Cardiac fibroblast (primary cell): ENCODE measurements around the gene SAMD14.

ENCODE experiments used
- DNase-seq, 2 donors: peaks; one replicate each; pipeline versions ENCODE4 v3.0.0 to v3.0.0-alpha.2; 2010; ENCODE audit warnings: low read depth in 2 of 2
- H3K4me3 ChIP-seq, 2 donors: replicated peaks in 1 of 2; 1 replicate in 1 of 2; 2 replicates in 1 of 2; pipeline ENCODE4 v1.5.1; 2011; ENCODE audit warnings: low read depth in 2 of 2, low read length in 2 of 2, mild to moderate bottlenecking in 2 of 2, moderate library complexity in 1 of 2
- CTCF ChIP-seq: IDR thresholded peaks from one replicate; pipeline ENCODE4 v1.5.1; 2011; ENCODE audit warnings: low read depth, mild to moderate bottlenecking, low read length, inconsistent platforms

SAMD14 gene

GRCh38 chr17:50071692-50072091, 58.3 kb downstream of the SAMD14 start:
- no peak for TF ChIP-seq CTCF
- no peak for DNase-seq
- no peak overlapping the region for H3K4me3 ChIP-seq

DNA sequence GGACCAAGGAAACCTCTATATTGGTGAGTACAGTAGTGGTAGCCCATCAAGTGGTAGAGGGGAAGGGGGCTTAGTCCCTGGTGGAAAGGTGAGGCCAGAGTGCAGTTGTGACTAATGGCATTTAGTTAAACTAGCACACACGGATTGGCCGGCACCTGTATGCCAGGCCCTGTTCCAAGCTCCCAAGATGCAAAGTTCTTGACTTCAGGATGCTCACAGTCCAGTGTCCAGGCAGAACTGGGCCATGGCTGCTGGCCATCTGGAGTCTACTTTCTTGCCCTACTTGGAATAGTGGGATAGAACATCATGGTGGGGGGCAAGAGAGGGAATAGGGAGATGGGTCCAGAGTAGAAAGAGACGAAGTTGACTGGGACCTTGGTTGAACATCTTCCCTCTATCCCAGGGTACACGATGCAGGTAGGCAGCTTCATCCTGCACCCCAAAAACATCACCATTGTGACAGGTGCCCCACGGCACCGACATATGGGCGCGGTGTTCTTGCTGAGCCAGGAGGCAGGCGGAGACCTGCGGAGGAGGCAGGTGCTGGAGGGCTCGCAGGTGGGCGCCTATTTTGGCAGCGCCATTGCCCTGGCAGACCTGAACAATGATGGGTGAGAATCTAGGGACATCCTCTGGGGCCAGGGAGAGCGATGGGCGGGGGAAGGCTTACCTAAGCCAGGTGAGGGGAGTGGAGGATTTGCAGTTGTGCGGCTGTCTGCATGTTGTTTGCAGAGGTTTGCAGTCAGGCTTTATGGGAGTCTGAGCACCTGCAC, 58.9 kb downstream of the SAMD14 start:
- TF ChIP-seq CTCF = no peak
- no peak overlapping the region for H3K4me3 ChIP-seq
- no peak for DNase-seq

DNA sequence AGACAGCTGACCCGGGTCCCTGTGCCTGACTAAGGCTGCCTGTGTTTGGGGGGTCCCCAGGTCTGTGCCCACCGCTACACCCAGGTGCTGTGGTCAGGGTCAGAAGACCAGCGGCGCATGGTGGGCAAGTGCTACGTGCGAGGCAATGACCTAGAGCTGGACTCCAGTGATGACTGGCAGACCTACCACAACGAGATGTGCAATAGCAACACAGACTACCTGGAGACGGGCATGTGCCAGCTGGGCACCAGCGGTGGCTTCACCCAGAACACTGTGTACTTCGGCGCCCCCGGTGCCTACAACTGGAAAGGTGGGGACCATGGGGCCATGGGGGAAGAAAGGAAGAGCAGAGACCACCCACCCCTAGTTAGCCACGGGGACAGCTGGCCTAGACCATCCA, 62.0 kb downstream of the SAMD14 start:
- DNase-seq = no peak
- no peak overlapping the region for H3K4me3 ChIP-seq
- no peak for TF ChIP-seq CTCF

GRCh38 chr17:50066995-50067394, 63.0 kb downstream of the SAMD14 start:
- no peak overlapping the region for H3K4me3 ChIP-seq
- TF ChIP-seq CTCF = no peak
- no peak for DNase-seq

DNA sequence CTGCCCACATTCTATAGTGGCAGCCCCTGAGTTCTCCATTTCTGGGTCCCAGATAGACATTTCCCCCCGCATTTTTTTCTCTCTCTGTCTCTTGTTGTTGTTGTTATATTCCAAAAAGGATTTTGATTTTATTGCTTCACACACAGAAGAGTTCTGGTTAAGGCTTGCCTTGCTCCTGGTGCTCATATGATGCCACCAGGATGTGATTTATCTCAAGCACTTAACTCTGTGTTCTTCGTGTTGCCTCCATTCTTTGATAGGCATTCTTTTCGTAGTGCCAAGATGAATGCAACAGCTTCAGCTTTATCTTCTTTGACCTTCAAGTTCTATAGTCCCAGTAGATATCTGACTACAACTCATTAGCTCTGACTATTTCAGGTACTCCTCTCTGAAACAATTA, 64.9 kb downstream of the SAMD14 start:
- H3K4me3 ChIP-seq = no peak overlapping the region
- no peak for TF ChIP-seq CTCF
- no peak for DNase-seq

DNA sequence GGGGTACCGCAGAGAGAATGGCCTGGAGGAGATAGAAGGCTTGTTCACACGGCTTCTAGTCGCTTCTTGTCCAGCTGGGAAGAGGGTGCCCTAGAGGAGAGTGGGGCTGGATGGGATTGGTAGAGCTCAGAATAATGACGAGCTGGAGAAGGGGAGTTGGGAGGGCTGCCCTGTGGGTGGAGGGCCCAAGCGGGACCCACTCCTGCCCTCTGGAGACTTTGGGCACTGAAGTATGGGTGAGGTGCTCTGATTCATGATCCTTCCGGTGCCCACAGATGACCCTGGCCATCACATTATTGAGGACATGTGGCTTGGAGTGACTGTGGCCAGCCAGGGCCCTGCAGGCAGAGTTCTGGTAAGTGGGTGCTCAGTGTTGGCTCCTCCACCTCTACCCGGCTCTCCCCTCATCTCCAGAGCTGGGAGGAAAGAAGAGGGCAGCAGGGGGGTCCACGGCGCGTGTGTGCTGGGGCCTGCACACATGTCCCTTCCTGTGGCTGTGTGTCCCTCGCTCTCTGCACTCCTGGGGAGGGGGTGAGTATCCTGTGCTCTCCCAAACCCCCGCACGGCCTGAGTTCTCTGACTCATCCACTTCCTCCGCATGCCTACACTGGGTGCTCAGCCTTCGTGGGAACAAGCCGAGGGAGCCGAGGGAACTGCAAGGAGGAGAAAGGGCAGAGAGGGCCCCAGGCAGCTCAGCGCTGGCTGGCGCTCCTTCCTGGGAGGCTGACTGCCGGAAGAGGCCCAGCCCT, 65.5 kb downstream of the SAMD14 start:
- no peak for TF ChIP-seq CTCF
- DNase-seq = peak; percentile 94 to 98
- H3K4me3 ChIP-seq = no peak overlapping the region
